Stomach (tissue), 9 donors: Measurements from ENCODE around the gene ACOXL. TPM values are rescaled to one million over a fixed set of nuclear protein-coding genes. Genes with fewer than 3 reads are reported as not detected.

Experiments used
- DNase-seq, 2 donors: peaks; one replicate each; pipeline versions ENCODE4 v3.0.0 to v3.0.0-alpha.2; 2013 to 2019
- H3K27ac ChIP-seq, 5 donors: fragments of 200-600 bp in 4 of 5; sonication (generic) in 4 of 5; one replicate each; pipeline ENCODE4 v1.5.1; 2013 to 2019; ENCODE audit warnings: mild to moderate bottlenecking in 1 of 5, moderate library complexity in 1 of 5
- H3K27me3 ChIP-seq, 3 donors: fragments of 200-600 bp; sonication (generic); one replicate each; pipeline ENCODE4 v1.5.1; 2017 to 2019; ENCODE audit warnings: mixed run types in 1 of 3
- H3K36me3 ChIP-seq, 4 donors: fragments of 200-600 bp; sonication (generic); 1 replicate in 3 of 4; 2 replicates in 1 of 4; pipeline ENCODE4 v1.5.1; 2016 to 2019
- H3K4me1 ChIP-seq, 4 donors: fragments of 200-600 bp; sonication (generic); one replicate each; pipeline ENCODE4 v1.5.1; 2016 to 2019
- H3K4me3 ChIP-seq, 4 donors: fragments of 200-600 bp; sonication (generic) in 3 of 4; one replicate each; pipeline ENCODE4 v1.5.1; 2016 to 2019; ENCODE audit warnings: mild to moderate bottlenecking in 1 of 4
- H3K9me3 ChIP-seq, 4 donors: fragments of 200-600 bp; sonication (generic); one replicate each; pipeline ENCODE4 v1.5.1; 2016 to 2019
- EP300 ChIP-seq: sonication (generic); formaldehyde crosslinking; IDR thresholded peaks from one replicate; pipeline ENCODE4 v1.6.1; 2017; ENCODE audit warnings: antibody characterized with exemption
- POLR2A ChIP-seq, 4 donors: fragments of 450-650 bp; IDR thresholded peaks; one replicate each; pipeline ENCODE4 v1.6.1; 2016; ENCODE audit warnings: antibody characterized with exemption in 4 of 4, control low read depth in 2 of 4, mild to moderate bottlenecking in 1 of 4, moderate library complexity in 1 of 4
- POLR2AphosphoS5 ChIP-seq, 3 donors: sonication (generic); formaldehyde crosslinking; IDR thresholded peaks; one replicate each; pipeline ENCODE4 v1.6.1; 2016; ENCODE audit warnings: antibody characterized with exemption in 3 of 3
- WGBS, 5 donors: extraction: QIAGEN DNeasy Blood & Tissue Kit in 3 of 5; methylation state at CpG; one replicate each; pipeline versions ENCODE4 v1.1.5 to v1.1.7; 2013 to 2018; 5-methylcytosine and 5-hydroxymethylcytosine counted together
- intact Hi-C: fragments of 100-400 bp; cut with DNase I; formaldehyde crosslinking; loops from one replicate; pipeline ENCODE4 v1.15.1; 2023; ENCODE audit warnings: low total_unique reads
- polyA plus RNA-seq, 3 donors: library from polyadenylated mRNA; stranded (reverse); fragments of 200-250 nt; gene quantifications; one replicate each; pipeline ENCODE4 v1.2.3, GENCODE V29; 2013
- total RNA-seq, 5 donors: library from RNA; depleted of rRNA; stranded (reverse); fragments of >200 nt; gene quantifications; one replicate each; pipeline versions ENCODE4 v1.1.0 to v1.2.3, GENCODE V29; 2014 to 2016
- TF ChIP-seq, protein P1 (sequence below), 7 experiments: fragments of 450-650 bp in 4 of 7; fragments of 200-600 bp in 3 of 7; sonication (generic) in 3 of 7; IDR thresholded peaks; one replicate each; pipeline ENCODE4 v1.5.1; 2016 to 2019; ENCODE audit warnings: antibody characterized with exemption in 7 of 7, control low read depth in 2 of 7, mild to moderate bottlenecking in 1 of 7
- donor health status: healthy with polysubstance abuse.
- donor health status: Bipolar disorder and iron deficiency.
- donor health status: healthy.

The ACOXL gene
- total and polyA plus RNA-seq, 8 donors: 0.10 to 1.3 (median 0.45) TPM; not detected in 3

DNA sequence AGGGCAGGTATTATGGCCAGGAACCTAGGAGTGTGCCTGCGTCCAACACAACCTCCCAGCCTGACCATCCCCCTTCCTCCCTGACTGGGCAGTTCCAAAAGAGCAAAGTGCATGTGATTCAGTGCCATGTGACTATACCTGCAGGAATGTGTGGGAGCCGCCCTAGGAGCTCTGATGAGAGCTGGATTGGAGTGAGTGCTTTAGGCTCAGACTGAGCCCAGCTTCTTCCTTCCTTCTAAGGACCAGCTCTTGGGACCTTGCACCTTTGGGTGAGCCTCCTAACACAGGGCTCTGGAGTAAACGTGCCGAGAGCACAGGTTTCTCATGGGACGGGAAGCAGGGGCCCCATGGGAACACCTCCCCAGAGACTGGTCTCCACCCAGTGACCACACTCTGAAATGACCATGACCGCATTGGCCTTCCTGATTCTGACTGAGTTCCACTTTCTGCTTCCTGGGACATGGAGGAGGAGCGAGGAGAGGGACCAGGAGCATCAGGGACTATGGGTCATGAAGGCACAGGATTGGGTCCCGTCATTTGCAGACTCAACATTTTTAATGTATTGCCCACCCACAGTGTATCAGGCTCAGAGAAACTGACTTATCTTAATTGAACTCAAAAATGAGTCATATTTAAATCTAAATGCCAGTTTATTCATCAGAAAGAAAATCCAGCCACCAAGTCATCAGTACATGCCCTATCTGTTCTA is 300.5 kb downstream of the ACOXL start:
- H3K27ac ChIP-seq: peak overlapping the region in 4 of 5 donors; percentile 41 to 72 (median 58)
- no peak for TF ChIP-seq EP300
- peak in 2 of 3 donors; percentile 27 to 59 for TF ChIP-seq POLR2AphosphoS5 (IDR thresholded peaks at IDR 0.05)
- WGBS, 5 donors: 50 to 78% (median 68%) methylated on average over 5 to 8 of the region's 8 CpGs
- no peaks in the 10 kb centered on the region for H3K9me3 ChIP-seq
- H3K27me3 ChIP-seq: no peaks in the 10 kb centered on the region
- peak; percentile 53 to 88 for DNase-seq
- intact Hi-C loops: no loop called here
- H3K4me3 ChIP-seq: no peak overlapping the region
- no peaks in the 10 kb centered on the region for H3K36me3 ChIP-seq
- H3K4me1 ChIP-seq: peaks cover 0 to 30% (median 7%) of the 10 kb centered on the region in 4 donors

DNA sequence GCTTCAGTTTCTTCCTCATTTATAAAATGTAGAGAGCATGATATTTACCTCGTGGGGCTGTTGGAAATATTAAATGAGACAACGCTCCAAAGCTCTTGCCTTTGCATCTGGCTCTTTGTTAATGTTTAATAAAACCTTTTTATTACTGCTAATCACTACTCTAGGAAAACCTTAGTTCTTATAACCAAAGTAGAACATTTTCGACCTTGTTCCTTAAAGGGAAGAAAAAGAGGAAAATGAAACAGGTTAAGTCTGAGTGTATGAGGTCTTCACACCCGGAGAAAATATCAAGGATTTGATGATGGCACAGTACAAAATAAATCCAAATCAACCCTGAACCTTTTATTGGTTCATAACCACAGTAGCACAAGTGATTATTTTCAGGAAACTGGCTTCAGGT is 301.8 kb downstream of the ACOXL start:
- 44 to 71% (median 50%) methylated on average over 4 of the region's 4 CpGs for WGBS, 5 donors
- DNase-seq: no peak
- H3K27ac ChIP-seq: no peak overlapping the region

DNA sequence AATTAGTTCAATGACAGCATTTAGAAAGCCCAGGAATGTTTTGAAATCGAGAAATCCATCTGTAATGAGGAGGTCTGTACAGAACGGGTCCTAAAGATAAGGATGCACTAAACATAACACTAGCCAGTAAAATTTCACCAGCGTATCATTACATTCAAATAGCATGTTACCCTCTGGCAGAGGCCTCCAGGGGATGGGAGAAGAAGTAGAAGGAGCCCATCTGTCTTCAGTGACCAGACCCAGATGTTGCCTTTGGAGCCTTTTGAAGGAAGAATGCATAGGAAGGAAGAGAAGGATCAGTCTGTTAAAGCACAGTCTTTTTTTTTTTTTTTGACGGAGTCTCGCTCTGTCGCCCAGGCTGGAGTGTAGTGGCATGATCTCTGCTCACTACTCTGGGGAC is 302.2 kb downstream of the ACOXL start:
- no peaks in the 10 kb centered on the region for H3K9me3 ChIP-seq
- no peak overlapping the region for H3K4me3 ChIP-seq
- WGBS, 5 donors: 73 to 86% (median 79%) methylated on average over 6 of the region's 6 CpGs
- intact Hi-C loops: no loop called here
- peaks cover 0 to 27% (median 7%) of the 10 kb centered on the region in 4 donors for H3K4me1 ChIP-seq
- TF ChIP-seq POLR2A (IDR thresholded peaks at IDR 0.05): no peak
- no peak for TF ChIP-seq EP300
- TF ChIP-seq POLR2AphosphoS5 (IDR thresholded peaks at IDR 0.05): no peak
- TF ChIP-seq, protein P1, sequence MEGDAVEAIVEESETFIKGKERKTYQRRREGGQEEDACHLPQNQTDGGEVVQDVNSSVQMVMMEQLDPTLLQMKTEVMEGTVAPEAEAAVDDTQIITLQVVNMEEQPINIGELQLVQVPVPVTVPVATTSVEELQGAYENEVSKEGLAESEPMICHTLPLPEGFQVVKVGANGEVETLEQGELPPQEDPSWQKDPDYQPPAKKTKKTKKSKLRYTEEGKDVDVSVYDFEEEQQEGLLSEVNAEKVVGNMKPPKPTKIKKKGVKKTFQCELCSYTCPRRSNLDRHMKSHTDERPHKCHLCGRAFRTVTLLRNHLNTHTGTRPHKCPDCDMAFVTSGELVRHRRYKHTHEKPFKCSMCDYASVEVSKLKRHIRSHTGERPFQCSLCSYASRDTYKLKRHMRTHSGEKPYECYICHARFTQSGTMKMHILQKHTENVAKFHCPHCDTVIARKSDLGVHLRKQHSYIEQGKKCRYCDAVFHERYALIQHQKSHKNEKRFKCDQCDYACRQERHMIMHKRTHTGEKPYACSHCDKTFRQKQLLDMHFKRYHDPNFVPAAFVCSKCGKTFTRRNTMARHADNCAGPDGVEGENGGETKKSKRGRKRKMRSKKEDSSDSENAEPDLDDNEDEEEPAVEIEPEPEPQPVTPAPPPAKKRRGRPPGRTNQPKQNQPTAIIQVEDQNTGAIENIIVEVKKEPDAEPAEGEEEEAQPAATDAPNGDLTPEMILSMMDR (IDR thresholded peaks at IDR 0.05): no peak
- no peaks in the 10 kb centered on the region for H3K36me3 ChIP-seq
- H3K27ac ChIP-seq: no peak overlapping the region
- H3K27me3 ChIP-seq: no peaks in the 10 kb centered on the region
- no peak for DNase-seq

More for the DNA sequence above, 301.8 kb downstream of the ACOXL start:
- TF ChIP-seq POLR2AphosphoS5 (IDR thresholded peaks at IDR 0.05) (no peak), POLR2A (IDR thresholded peaks at IDR 0.05) (no peak), EP300 (no peak)
- TF ChIP-seq, protein P1 (IDR thresholded peaks at IDR 0.05): no peak
- peaks cover 0 to 30% (median 7%) of the 10 kb centered on the region in 4 donors for H3K4me1 ChIP-seq
- intact Hi-C loops: no loop called here
- no peaks in the 10 kb centered on the region for H3K9me3 ChIP-seq
- no peaks in the 10 kb centered on the region for H3K27me3 ChIP-seq
- no peak overlapping the region for H3K4me3 ChIP-seq
- H3K36me3 ChIP-seq: no peaks in the 10 kb centered on the region

DNA sequence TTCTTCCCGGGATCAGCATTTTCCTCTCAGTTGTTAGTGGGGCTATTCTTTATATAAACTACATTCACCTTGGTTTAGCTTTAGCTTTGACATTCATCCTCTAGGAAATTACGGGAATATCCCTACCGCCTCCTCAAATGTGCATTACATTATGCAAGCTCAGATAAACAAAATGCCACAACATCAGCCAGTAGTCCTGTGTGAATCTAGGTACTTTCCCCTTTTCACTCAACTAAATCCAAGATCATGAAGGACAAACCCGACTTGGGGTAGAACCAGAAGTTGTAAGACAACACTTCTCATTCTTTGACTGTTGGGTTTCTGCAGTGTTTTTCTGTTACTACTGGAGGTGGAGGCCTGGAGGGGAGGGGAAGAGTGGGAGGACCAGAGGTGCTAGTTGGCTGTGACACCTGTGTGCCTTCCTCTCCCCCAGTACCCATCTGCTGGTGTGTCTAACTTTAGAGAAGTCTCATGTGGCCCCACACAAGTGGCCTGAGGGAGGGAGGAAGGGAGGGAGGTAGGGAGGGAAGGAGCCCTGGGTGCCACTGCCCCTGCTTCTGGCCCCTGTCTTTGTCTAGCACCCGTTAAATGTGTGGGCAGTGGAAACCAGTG is 303.6 kb downstream of the ACOXL start:
- H3K4me1 ChIP-seq: peaks cover 0 to 13% (median 5%) of the 10 kb centered on the region in 4 donors
- no peaks in the 10 kb centered on the region for H3K9me3 ChIP-seq
- intact Hi-C loops: no loop called here
- H3K27me3 ChIP-seq: peaks cover 0 to under 1% (median 0%) of the 10 kb centered on the region in 3 donors
- no peaks in the 10 kb centered on the region for H3K36me3 ChIP-seq
- 79 to 87% (median 84%) methylated on average over 5 of the region's 5 CpGs for WGBS, 5 donors
- H3K4me3 ChIP-seq: no peak overlapping the region
- no peak overlapping the region for H3K27ac ChIP-seq
- TF ChIP-seq EP300 (no peak), POLR2AphosphoS5 (IDR thresholded peaks at IDR 0.05) (no peak), POLR2A (IDR thresholded peaks at IDR 0.05) (no peak)
- TF ChIP-seq, protein P1 (IDR thresholded peaks at IDR 0.05): no peak
- DNase-seq: peak in 1 of 2 donors; percentile 10
